SK-N-SH (cell line): ENCODE data around the gene TLX3. TPM values are rescaled to one million over a fixed set of nuclear protein-coding genes. Genes with fewer than 3 reads are reported as not detected.

Experiments
- CTCF ChIA-PET: fragments of 300-600, 350-600 bp; formaldehyde crosslinking; extraction: SDS; loops from one replicate; lab custom pipeline; 2021; lab: Yijun Ruan, JAX
- POLR2A ChIA-PET: fragments of 350-600 bp; sonication (Branson Sonifier 250); formaldehyde crosslinking; extraction: SDS; loops from one replicate; lab custom pipeline; 2020; ENCODE audit warnings: antibody characterized with exemption, inconsistent platforms; lab: Yijun Ruan, JAX
- DNase-seq: peaks from one replicate; pipeline ENCODE4 v3.0.0; 2012
- H2AFZ ChIP-seq: fragments of 200-600 bp; sonication (generic); 2 replicates; pipeline ENCODE4 v1.8.1; 2016; ENCODE audit warnings: antibody characterized with exemption, mild to moderate bottlenecking, low read depth
- H3F3A ChIP-seq: fragments of 200-600 bp; sonication (generic); replicated peaks from 2 replicates; pipeline ENCODE3; 2016; ENCODE audit warnings: antibody characterized with exemption, mild to moderate bottlenecking; ENCODE audit not compliant: insufficient read depth
- H3K27ac ChIP-seq, 2 experiments: fragments of 200-500 bp in 1 of 2; fragments of 200-600 bp in 1 of 2; sonication (Bioruptor generic) in 1 of 2; sonication (generic), shearing (Covaris generic) in 1 of 2; 2 replicates each; pipeline versions ENCODE4 v1.5.1 to v1.6.1; 2014 to 2016; ENCODE audit warnings: low read depth in 2 of 2, inconsistent platforms in 1 of 2, low read length in 1 of 2, mild to moderate bottlenecking in 1 of 2, mixed read lengths in 1 of 2
- H3K27me3 ChIP-seq: fragments of 200-600 bp; sonication (generic), shearing (Covaris generic); 2 replicates; pipeline ENCODE4 v1.6.1; 2016; ENCODE audit warnings: mixed run types; ENCODE audit not compliant: insufficient read depth
- H3K36me3 ChIP-seq, 2 experiments: fragments of 200-500 bp in 1 of 2; fragments of 200-600 bp in 1 of 2; sonication (Bioruptor generic) in 1 of 2; sonication (generic) in 1 of 2; replicated peaks in 1 of 2; 2 replicates each; pipeline versions ENCODE3 to v1.5.1; 2014 to 2016; ENCODE audit warnings: low read length in 1 of 2, mild to moderate bottlenecking in 1 of 2; ENCODE audit not compliant: insufficient read depth in 2 of 2, control insufficient read depth in 1 of 2
- H3K4me1 ChIP-seq, 2 experiments: fragments of 200-500 bp in 1 of 2; fragments of 200-600 bp in 1 of 2; sonication (Bioruptor generic) in 1 of 2; sonication (generic), shearing (Covaris generic) in 1 of 2; 2 replicates each; pipeline versions ENCODE4 v1.5.1 to v1.6.1; 2014 to 2016; ENCODE audit warnings: low read depth in 1 of 2, low read length in 1 of 2, mixed run types in 1 of 2; ENCODE audit not compliant: insufficient read depth in 2 of 2, control insufficient read depth in 1 of 2
- H3K4me2 ChIP-seq: fragments of 200-600 bp; sonication (generic), shearing (Covaris generic); 2 replicates; pipeline ENCODE4 v1.6.1; 2017; ENCODE audit warnings: mixed run types
- H3K4me3 ChIP-seq, 2 experiments: fragments of 200-500 bp in 1 of 2; fragments of 200-600 bp in 1 of 2; sonication (Bioruptor generic) in 1 of 2; sonication (generic), shearing (Covaris generic) in 1 of 2; 2 replicates each; pipeline versions ENCODE4 v1.5.1 to v1.8.1; 2014 to 2016; ENCODE audit warnings: low read depth in 2 of 2, inconsistent platforms in 1 of 2, low read length in 1 of 2, mild to moderate bottlenecking in 1 of 2, mixed read lengths in 1 of 2, moderate library complexity in 1 of 2
- H3K79me2 ChIP-seq: fragments of 200-600 bp; sonication (generic); 2 replicates; pipeline ENCODE4 v1.8.1; 2017; ENCODE audit warnings: mild to moderate bottlenecking; ENCODE audit not compliant: insufficient read depth
- H3K9ac ChIP-seq: fragments of 200-600 bp; sonication (generic); 2 replicates; pipeline ENCODE4 v1.6.1; 2017; ENCODE audit warnings: mixed run types
- H3K9me2 ChIP-seq: fragments of 200-600 bp; sonication (generic); 2 replicates; pipeline ENCODE4 v1.6.1; 2017; ENCODE audit warnings: mixed run types
- H3K9me3 ChIP-seq: fragments of 200-600 bp; sonication (generic); 2 replicates; pipeline ENCODE4 v1.6.1; 2017; ENCODE audit warnings: mixed run types, mild to moderate bottlenecking, moderate library complexity
- H4K20me1 ChIP-seq: fragments of 200-600 bp; sonication (generic); 2 replicates; pipeline ENCODE4 v1.6.1; 2017; ENCODE audit warnings: mild to moderate bottlenecking, mixed run types; ENCODE audit not compliant: insufficient read depth
- ELF1 ChIP-seq: IDR thresholded peaks from 2 replicates; pipeline ENCODE4 v1.4.0; 2012
- EP300 ChIP-seq, 2 experiments: IDR thresholded peaks; 2 replicates each; pipeline versions ENCODE4 v1.4.0 to v1.6.1; 2012; ENCODE audit warnings: borderline replicate concordance in 1 of 2, low read depth in 1 of 2, low read length in 1 of 2
- FOXM1 ChIP-seq: IDR thresholded peaks from 2 replicates; pipeline ENCODE4 v1.4.0; 2012; ENCODE audit warnings: low read depth, mild to moderate bottlenecking
- JUND ChIP-seq: IDR thresholded peaks from 2 replicates; pipeline ENCODE4 v1.4.0; 2012
- MAX ChIP-seq: IDR thresholded peaks from 2 replicates; pipeline ENCODE4 v1.4.0; 2012; ENCODE audit warnings: low read depth
- MEF2A ChIP-seq: IDR thresholded peaks from 2 replicates; pipeline ENCODE4 v1.4.0; 2012; ENCODE audit warnings: low read depth, borderline replicate concordance
- MXI1 ChIP-seq: IDR thresholded peaks from 2 replicates; pipeline ENCODE4 v1.6.1; 2012; ENCODE audit warnings: mild to moderate bottlenecking, low read depth, low read length, improper control_type of control experiment
- NFIC ChIP-seq: IDR thresholded peaks from 2 replicates; pipeline ENCODE4 v1.4.0; 2012; ENCODE audit warnings: borderline replicate concordance
- RAD21 ChIP-seq: IDR thresholded peaks from 2 replicates; pipeline ENCODE4 v1.6.1; 2012; ENCODE audit warnings: mild to moderate bottlenecking, low read length
- RXRA ChIP-seq: IDR thresholded peaks from 2 replicates; pipeline ENCODE4 v1.4.0; 2012; ENCODE audit warnings: low read depth, mild to moderate bottlenecking, borderline replicate concordance
- SIN3A ChIP-seq: IDR thresholded peaks from 2 replicates; pipeline ENCODE4 v1.6.1; 2012; ENCODE audit warnings: low read depth, mild to moderate bottlenecking, low read length, moderate library complexity, borderline replicate concordance
- SMC3 ChIP-seq: IDR thresholded peaks from 2 replicates; pipeline ENCODE4 v1.6.1; 2012; ENCODE audit warnings: low read depth, low read length, improper control_type of control experiment
- TAF1 ChIP-seq: IDR thresholded peaks from 2 replicates; pipeline ENCODE4 v1.6.1; 2012; ENCODE audit warnings: low read depth, mild to moderate bottlenecking, low read length, moderate library complexity, borderline replicate concordance
- TCF12 ChIP-seq: IDR thresholded peaks from 2 replicates; pipeline ENCODE4 v1.4.0; 2012
- USF2 ChIP-seq: fragments of 150-350 bp; IDR thresholded peaks from 2 replicates; pipeline ENCODE4 v1.6.1; 2017; ENCODE audit warnings: antibody characterized with exemption, low read length, low read depth, borderline replicate concordance
- YY1 ChIP-seq: IDR thresholded peaks from 2 replicates; pipeline ENCODE4 v1.4.0; 2012; ENCODE audit warnings: low read depth, mild to moderate bottlenecking
- WGBS: methylation state at CpG from one replicate; pipeline ENCODE4 v1.1.6; 2017; ENCODE audit warnings: low lambda C conversion rate; 5-methylcytosine and 5-hydroxymethylcytosine counted together
- polyA plus RNA-seq, 3 experiments: library from polyadenylated mRNA; depleted of rRNA; stranded (reverse); fragments of >200 nt; gene quantifications; 2 replicates each; pipeline ENCODE4 v1.2.3, GENCODE V29; 2012
- TF ChIP-seq, protein P1 (sequence below): IDR thresholded peaks from 2 replicates; pipeline ENCODE4; 2012

TLX3 gene
- polyA plus RNA-seq, 1 of the 3 experiments (the other 2 are of a cell fraction): 4.7 TPM

GRCh38 chr5:171323806-171324632 is 15.0 kb downstream of the TLX3 start:
- Histone ChIP-seq H3K4me3 (no peak overlapping the region), H2AFZ (no peak overlapping the region), H3K9me3 (no peaks in the 10 kb centered on the region), H3K9me2 (no peaks in the 10 kb centered on the region), H4K20me1 (no peaks in the 10 kb centered on the region), H3K4me2 (no peak overlapping the region), H3K9ac (no peak overlapping the region), H3K79me2 (no peaks in the 10 kb centered on the region), H3F3A (no peaks in the 10 kb centered on the region), H3K27ac (peak overlapping the region in 1 of 2 experiments; percentile 97; a peak in 2 of 4 replicates), H3K27me3 (no peaks in the 10 kb centered on the region), H3K4me1 (peaks cover 0 to 26% of the 10 kb centered on the region in 2 experiments; a peak in 2 of 4 replicates), H3K36me3 (no peaks in the 10 kb centered on the region)
- 85% methylated on average over 14 of the region's 20 CpGs for WGBS
- ChIA-PET CTCF (interaction anchor here (1.2 to 7.1 kb wide), 7 partner anchors 16 to 117 kb away, joined by 3 to 46 read pairs (median 5); partner anchors contain the start of gene TLX3), POLR2A (interaction anchor here (2.4 to 3.8 kb wide), 2 partner anchors 15 to 17 kb away, joined by 6 to 13 read pairs; partner anchors contain the start of gene TLX3)
- DNase-seq: no peak
- TF ChIP-seq ELF1 (no peak), NFIC (no peak), RAD21 (no peak), SMC3 (no peak)

DNA sequence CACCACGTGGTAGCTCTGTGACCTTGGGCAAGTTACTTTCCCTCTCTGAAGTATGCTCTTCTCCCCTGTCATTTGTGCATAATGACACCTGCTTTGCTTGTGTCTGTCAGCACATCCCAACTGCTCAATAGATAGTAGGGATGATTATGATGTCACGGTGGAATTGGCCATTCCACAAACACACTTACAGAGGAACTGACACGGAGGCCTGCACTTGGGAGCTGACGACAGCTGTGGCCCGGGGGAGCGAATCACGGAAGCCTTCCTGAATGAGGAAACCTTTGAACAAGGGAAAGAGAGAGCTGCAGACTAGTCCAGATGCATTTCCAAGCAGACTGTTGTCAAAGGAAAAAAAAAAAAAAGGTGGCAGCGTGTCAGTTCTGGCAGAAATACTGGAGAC is 21.0 kb downstream of the TLX3 start:
- Histone ChIP-seq H3K27me3 (no peaks in the 10 kb centered on the region), H3K4me2 (no peak overlapping the region), H3K9me3 (no peaks in the 10 kb centered on the region), H3K27ac (no peak overlapping the region), H3K4me1 (no peaks in the 10 kb centered on the region; a peak in 1 of 4 replicates), H3K9me2 (no peaks in the 10 kb centered on the region), H3K4me3 (no peak overlapping the region), H4K20me1 (no peaks in the 10 kb centered on the region), H3K9ac (no peak overlapping the region), H3K36me3 (no peaks in the 10 kb centered on the region), H3K79me2 (no peaks in the 10 kb centered on the region), H2AFZ (no peak overlapping the region), H3F3A (no peaks in the 10 kb centered on the region)
- DNase-seq: no peak
- ChIA-PET CTCF (interaction anchor here (2.0 kb wide), 1 partner anchor 12 kb away, joined by 13 read pairs; no protein-coding TSS in a partner anchor), POLR2A (no interaction called here)
- no peak for TF ChIP-seq MEF2A
- no peak for TF ChIP-seq RXRA
- no peak for TF ChIP-seq SIN3A
- TF ChIP-seq, protein P1, sequence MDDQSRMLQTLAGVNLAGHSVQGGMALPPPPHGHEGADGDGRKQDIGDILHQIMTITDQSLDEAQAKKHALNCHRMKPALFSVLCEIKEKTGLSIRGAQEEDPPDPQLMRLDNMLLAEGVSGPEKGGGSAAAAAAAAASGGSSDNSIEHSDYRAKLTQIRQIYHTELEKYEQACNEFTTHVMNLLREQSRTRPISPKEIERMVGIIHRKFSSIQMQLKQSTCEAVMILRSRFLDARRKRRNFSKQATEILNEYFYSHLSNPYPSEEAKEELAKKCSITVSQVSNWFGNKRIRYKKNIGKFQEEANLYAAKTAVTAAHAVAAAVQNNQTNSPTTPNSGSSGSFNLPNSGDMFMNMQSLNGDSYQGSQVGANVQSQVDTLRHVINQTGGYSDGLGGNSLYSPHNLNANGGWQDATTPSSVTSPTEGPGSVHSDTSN: no peak
- WGBS: 80% methylated on average over 8 of the region's 8 CpGs

DNA sequence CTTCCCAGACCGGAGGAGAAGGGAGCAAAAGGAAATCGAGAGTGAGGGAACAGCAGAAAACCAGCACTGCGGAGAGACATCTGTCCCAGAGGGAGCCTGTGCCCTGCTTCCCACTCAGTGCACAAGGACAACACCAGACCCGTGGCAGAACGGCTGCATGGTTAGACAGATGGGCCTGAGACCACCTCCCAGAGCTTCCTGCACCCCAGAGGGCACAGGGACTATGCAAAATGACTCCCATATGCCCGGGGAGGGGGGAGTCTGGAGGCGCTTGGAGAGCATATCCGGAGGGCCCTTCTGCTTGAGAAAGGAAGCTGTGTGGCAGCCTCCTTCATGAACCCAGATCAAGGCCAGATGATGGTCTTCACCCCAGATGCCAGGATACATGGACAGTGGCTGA is 26.6 kb downstream of the TLX3 start:
- Histone ChIP-seq H3K4me3 (no peak overlapping the region), H3K4me1 (peaks cover 0 to 6% of the 10 kb centered on the region in 2 experiments; a peak in 1 of 4 replicates), H3K9me3 (no peaks in the 10 kb centered on the region), H3K36me3 (no peaks in the 10 kb centered on the region), H4K20me1 (no peaks in the 10 kb centered on the region), H3K79me2 (no peaks in the 10 kb centered on the region), H3K27me3 (no peaks in the 10 kb centered on the region), H2AFZ (no peak overlapping the region), H3F3A (no peaks in the 10 kb centered on the region), H3K9me2 (no peaks in the 10 kb centered on the region), H3K9ac (no peak overlapping the region), H3K27ac (0 out of 4 replicates have a peak overlapping the region, but pooled peaks of 1 of the 2 experiments have one; percentile 5), H3K4me2 (no peak overlapping the region)
- ChIA-PET CTCF (interaction anchor here (1.3 to 1.7 kb wide), 4 partner anchors 9 to 350 kb away, joined by 3 to 5 read pairs (median 4); no protein-coding TSS in a partner anchor), POLR2A (interaction anchor here (1.4 kb wide), 1 partner anchor 27 kb away, joined by 3 read pairs; no protein-coding TSS in a partner anchor)
- TF ChIP-seq RAD21 (no peak), JUND (no peak), FOXM1 (no peak), TCF12 (no peak), EP300 (IDR thresholded peaks at IDR 0.05; ENCODE audit: borderline replicate concordance in 1 of 2, low read depth in 1 of 2, low read length in 1 of 2) (no peak), SMC3 (no peak), YY1 (no peak), TAF1 (no peak), MXI1 (no peak), ELF1 (no peak), MAX (no peak), USF2 (no peak)
- TF ChIP-seq, protein P1: no peak
- 59% methylated on average over 8 of the region's 8 CpGs for whole genome bisulfite sequencing
- no peak for DNase-seq
